Measurements from ENCODE around the gene ARHGAP45.

The ARHGAP45 gene

DNA sequence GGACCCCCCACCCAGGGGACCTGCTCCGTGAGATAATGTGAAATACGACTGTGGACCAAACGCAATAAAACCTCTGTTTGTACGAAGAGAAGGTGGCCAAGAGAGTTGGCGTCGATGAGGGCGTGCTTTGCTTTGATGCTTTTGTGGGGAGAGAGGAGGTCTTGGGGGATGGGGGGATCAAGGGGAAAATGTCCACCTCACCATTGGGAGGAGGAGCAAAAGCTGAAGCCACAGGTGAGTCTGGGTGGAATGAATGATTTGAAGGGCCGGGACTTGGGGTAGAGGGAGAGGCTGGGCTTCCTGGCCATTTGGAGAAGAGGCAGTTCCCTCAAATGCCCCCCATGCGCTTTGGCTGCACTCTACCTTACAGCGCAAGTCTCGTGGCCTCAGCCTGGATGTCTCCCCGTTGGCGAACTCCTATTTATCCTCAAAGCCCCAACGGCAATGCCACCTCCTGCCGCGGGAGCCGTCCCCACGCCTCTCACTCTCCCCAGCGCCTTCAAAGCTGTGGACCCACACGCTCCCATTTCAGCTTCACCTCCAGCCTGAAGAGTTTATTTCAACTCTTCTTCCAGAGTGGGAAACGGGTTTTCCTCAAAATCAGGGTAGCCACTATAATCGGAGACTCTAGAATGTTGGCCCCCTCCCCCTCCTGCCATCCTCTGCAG, 27.9 kb upstream of the ARHGAP45 start:
- no peak for DNase-seq (ENCODE audit: low read depth in 2 of 2)

DNA sequence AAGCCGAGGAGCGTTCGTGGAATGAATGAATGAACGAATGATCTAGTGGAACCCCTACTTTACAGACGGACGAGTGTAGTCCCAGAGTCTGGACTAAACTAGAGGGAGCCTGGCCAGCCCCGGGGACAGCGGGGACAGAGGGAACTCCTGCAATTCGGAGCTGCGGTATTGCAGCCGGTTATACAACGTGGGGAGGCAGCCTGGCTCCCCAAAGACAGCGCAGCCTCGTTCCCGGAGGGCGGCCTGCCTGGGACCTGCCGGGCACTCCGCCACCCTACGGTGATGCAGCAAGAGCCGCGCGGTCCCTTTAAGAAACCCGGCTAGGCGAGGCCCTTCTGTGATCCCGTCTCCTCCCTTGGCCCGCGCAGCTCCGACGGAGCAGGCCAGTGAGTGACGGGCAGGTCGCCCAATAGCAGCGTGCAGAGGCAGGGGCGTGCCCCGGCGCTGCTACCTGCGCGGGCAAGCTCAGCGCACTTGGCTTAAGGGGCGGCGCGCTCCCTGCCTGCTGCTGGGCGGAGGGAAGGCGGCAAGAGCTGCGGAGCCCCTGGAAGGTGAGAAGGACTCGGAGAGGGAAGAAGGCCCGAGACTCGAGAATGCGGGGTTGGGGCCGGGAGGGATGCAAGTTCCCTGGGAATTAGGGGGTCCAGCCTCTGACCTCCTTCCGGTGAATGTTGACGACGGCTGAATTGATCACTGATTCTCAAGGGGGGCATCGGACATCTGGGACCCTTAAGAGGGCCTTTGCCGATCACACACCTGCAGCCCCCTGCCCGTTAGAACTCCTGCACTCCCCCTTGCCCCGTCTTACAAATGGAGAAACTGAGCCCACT, 27.1 kb upstream of the ARHGAP45 start, which contains the start of gene ABCA7:
TSS of gene ABCA7 (plus strand) at position 462 of the 830 bp plus-strand sequence. CDS start 1,255 bp downstream, outside the sequence.
- peak; percentile 99 to 100 for DNase-seq (ENCODE audit: low read depth in 2 of 2)

DNA sequence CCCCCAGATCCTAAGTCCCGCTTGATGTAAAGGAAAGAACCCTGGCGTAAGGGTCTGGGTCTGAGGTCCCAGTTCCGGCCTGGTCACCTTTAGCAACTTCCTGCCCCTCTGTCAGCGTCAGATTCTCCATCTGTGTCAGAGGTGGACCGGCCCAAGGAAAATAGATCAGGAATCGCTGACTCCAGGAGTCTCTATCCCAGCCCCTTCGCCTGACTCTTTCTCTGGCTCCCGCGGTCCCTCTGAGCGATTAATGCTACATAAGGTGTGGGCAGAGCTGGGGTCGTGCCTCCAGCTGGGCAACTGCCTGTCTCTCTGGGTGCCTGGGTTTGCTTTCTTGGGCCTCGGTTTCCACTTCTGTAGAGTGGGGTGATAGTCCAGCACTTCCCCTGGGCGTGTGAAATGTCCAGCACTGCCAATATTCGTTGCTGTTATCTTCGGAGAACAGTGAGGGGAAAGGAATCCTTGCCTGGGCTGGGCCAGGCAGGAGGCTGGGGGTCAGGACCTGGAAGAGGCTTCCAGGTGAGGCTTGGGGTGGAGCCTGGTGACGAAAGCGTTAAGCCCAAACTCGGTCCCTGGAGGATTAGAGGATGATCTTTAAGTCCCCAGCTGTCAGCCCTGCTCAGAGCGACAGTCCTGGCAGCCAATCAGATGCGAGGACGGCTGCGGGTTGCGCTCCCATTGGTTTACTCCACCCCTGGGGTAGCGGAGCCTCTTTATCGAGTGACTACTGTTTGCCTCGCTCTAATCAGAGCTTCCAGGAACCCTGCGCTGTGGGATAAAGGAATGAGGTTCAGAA, 26.3 kb upstream of the ARHGAP45 start:
- peak; percentile 87 to 89 for DNase-seq (ENCODE audit: low read depth in 2 of 2)

DNA sequence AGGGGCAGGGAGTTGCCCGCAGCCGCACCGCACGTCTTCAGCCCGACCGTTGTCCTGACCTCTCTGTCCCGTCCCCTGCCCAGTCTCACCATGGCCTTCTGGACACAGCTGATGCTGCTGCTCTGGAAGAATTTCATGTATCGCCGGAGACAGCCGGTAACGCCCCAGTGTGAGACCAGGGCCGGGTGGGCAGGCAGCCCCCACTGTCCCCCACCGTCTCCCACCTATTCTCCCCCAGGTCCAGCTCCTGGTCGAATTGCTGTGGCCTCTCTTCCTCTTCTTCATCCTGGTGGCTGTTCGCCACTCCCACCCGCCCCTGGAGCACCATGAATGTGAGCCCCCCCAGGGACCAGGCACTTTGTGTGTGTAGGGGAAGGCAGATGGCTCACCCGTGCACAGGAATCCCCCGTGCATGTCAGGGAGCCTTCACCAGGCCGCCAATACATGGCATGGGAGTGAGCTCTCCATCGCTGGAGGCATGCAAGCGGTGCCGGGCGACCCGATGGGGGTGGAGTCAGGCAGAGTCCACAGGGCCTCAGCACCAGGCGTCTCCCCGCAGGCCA, 25.6 kb upstream of the ARHGAP45 start:
- no peak for DNase-seq (ENCODE audit: low read depth in 2 of 2)

DNA sequence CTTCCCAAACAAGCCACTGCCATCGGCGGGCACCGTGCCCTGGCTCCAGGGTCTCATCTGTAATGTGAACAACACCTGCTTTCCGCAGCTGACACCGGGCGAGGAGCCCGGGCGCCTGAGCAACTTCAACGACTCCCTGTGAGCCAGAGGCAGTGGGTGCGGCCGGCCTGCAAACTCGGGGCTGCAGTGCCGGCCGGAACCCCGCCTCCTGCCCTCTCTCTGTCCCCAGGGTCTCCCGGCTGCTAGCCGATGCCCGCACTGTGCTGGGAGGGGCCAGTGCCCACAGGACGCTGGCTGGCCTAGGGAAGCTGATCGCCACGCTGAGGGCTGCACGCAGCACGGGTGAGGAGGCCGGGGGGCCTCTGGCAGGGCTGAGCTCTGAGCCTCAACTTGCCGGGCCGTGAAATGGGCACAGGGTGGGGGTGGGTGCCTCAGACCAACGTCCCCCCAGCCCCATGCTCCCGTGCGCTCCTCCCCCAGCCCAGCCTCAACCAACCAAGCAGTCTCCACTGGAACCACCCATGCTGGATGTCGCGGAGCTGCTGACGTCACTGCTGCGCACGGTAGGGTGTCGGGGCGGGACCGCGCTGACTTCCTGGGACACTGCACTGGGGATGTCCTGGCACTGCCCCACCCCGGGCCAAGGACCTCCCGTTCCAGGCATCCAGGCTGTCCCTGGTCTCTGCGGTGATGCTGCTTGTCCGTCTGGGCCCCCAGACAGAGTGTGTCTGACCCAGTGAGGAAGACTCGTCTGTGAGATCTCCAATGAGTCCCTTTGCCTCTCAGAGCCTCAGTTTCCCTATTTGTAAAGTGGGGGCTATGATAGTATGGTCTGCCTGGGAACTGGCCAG, 24.9 kb upstream of the ARHGAP45 start:
- no peak for DNase-seq (ENCODE audit: low read depth in 2 of 2)

DNA sequence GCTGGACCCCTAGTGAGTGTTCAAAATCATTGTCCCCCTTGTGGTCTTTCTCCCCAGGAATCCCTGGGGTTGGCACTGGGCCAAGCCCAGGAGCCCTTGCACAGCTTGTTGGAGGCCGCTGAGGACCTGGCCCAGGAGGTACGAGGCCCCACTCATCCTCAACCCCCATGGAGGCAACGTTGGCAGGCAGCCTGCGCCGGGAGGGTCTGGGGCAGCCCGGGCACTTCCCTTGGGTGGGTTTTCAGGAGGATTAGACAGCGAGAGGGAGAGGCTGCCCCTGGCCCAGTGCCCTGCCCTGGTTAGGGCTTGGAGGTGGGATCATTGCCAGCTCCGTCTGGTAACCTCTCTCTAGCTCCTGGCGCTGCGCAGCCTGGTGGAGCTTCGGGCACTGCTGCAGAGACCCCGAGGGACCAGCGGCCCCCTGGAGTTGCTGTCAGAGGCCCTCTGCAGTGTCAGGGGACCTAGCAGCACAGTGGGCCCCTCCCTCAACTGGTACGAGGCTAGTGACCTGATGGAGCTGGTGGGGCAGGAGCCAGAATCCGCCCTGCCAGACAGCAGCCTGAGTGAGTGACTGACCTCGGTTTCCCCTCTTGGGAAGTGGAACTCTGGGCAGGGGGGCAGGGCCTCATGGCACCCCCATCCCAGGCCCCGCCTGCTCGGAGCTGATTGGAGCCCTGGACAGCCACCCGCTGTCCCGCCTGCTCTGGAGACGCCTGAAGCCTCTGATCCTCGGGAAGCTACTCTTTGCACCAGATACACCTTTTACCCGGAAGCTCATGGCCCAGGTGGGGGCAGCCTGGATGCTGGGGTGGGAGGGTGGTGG, 24.1 kb upstream of the ARHGAP45 start:
- DNase-seq (ENCODE audit: low read depth in 2 of 2): no peak

DNA sequence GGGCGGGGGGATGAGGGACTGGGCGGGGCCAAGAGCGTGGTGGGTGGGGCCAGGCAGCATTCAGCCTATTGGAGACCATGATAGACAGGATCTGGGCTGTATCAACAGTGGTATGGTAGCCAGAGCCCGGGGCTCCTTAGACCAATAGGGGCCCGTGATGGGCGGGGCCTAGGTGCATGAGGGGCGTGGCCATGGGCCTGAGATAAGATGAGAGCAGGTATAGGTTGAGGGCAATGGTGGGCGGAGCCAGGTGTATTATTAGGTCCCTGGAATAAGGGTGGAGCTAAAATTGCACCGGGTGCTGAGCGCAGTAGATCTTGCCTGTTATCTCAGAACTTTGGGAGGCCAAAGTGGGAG, 21.7 kb upstream of the ARHGAP45 start:
- DNase-seq (ENCODE audit: low read depth in 2 of 2): peak; percentile 70 to 79

DNA sequence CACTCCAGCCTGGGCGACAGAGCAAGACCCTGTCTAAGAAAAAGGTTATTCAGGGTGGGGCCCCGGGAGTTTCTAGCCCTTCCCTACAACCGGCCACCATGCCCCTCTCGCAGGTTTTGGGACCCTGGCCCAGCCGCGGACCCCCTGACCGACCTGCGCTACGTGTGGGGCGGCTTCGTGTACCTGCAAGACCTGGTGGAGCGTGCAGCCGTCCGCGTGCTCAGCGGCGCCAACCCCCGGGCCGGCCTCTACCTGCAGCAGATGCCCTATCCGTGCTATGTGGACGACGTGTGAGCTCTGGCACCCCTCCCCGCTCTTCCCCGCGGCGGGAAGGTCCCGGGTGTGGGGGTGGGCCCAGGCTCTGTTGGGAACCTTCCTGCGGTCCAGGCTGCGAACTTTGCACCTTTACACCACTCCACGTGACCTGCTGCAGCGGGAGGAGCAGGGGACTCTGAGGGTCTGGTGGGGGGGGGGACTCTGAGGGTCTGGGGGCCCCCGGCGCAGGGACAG, 20.8 kb upstream of the ARHGAP45 start:
- DNase-seq (ENCODE audit: low read depth in 2 of 2): no peak

DNA sequence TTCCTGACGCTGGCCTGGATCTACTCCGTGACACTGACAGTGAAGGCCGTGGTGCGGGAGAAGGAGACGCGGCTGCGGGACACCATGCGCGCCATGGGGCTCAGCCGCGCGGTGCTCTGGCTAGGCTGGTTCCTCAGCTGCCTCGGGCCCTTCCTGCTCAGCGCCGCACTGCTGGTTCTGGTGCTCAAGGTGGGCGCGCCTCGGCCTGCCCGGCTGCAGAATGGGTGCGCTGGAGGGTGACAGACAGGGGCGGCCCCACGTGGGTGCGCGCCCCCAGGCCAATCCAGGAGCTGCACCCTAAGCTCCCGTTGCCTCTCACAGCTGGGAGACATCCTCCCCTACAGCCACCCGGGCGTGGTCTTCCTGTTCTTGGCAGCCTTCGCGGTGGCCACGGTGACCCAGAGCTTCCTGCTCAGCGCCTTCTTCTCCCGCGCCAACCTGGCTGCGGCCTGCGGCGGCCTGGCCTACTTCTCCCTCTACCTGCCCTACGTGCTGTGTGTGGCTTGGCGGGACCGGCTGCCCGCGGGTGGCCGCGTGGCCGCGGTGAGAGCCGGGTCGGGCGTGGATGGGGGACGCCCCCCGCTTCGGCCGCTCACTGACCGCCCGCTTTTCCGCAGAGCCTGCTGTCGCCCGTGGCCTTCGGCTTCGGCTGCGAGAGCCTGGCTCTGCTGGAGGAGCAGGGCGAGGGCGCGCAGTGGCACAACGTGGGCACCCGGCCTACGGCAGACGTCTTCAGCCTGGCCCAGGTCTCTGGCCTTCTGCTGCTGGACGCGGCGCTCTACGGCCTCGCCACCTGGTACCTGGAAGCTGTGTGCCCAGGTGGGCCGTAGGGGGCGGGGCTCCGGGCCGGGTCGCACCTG, 19.9 kb upstream of the ARHGAP45 start:
- no peak for DNase-seq (ENCODE audit: low read depth in 2 of 2)

DNA sequence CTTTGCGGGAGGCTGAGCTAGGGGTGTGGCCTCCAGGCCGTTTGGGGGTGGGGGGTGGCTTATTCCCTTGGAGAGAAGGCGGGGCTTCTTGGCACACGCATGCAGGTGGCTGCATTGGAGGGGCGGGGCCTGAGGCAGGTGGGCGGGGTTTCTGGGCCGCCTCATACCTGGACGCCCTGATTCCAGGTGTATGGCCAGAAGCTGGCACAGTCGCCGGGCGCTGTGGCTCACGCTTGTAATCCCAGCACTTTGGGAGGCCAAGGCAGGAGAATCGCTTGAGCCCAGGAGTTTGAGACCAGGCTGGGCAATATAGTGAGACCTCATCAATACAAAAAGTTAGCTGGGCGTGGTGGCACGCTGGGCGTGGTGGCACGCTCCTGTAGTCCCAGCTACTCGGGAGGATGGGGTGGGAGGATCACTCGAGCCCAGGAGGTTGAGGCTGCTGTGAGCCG, 19.2 kb upstream of the ARHGAP45 start:
- DNase-seq (ENCODE audit: low read depth in 2 of 2): no peak

DNA sequence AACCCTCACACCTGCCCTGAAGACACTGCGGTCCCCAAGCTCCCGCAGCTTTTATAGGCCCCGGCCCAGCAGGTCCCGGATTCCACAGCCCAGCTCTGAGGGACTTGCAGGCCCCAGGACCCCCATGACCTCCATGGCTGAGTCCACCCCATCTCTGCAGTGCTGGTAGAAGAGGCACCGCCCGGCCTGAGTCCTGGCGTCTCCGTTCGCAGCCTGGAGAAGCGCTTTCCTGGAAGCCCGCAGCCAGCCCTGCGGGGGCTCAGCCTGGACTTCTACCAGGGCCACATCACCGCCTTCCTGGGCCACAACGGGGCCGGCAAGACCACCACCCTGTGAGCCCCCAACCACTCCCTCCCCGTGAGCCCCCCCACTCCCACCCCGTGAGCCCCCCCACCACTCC, 17.9 kb upstream of the ARHGAP45 start:
- DNase-seq (ENCODE audit: low read depth in 2 of 2): no peak

DNA sequence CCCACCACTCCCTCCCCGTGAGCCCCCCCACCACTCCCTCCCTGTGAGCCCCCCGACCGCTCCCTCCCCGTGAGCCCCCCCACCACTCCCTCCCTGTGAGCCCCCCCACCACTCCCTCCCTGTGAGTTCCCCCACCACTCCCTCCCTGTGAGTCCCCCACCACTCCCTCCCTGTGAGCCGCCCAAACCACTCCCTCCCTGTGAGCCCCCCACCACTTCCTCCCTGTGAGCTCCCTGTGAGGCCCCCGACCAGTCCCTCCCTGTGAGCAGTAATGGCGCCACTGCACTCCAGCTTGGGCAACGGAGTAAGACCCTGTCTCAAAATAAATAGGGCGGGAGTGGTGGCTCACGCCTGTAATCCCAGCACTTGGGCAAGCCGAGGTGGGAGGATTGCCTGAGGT, 17.2 kb upstream of the ARHGAP45 start:
- no peak for DNase-seq (ENCODE audit: low read depth in 2 of 2)

DNA sequence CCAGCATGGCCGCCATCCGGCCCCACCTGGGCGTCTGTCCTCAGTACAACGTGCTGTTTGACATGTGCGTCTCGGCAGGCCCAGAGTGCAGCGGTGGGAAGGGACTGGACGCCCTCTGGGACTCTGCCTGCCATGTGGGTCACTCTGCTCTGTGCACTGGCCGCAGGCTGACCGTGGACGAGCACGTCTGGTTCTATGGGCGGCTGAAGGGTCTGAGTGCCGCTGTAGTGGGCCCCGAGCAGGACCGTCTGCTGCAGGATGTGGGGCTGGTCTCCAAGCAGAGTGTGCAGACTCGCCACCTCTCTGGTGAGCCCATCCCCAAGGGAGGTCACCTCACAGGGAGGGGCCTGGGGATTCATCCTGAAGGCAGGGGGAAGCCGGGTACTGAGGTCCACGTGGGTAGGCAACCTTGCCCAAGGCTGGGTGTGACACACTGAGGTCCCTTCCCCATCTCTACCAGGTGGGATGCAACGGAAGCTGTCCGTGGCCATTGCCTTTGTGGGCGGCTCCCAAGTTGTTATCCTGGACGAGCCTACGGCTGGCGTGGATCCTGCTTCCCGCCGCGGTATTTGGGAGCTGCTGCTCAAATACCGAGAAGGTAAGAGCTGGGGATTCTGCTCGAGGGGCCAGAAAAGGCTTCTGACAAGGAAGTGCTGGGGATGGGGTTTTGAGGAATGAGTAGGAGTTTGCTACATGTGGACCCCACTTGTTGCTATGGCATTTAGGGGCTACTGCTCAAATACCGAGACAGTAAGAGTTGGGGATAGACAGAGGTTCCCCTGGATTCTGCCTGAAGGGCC, 15.8 kb upstream of the ARHGAP45 start:
- no peak for DNase-seq (ENCODE audit: low read depth in 2 of 2)

DNA sequence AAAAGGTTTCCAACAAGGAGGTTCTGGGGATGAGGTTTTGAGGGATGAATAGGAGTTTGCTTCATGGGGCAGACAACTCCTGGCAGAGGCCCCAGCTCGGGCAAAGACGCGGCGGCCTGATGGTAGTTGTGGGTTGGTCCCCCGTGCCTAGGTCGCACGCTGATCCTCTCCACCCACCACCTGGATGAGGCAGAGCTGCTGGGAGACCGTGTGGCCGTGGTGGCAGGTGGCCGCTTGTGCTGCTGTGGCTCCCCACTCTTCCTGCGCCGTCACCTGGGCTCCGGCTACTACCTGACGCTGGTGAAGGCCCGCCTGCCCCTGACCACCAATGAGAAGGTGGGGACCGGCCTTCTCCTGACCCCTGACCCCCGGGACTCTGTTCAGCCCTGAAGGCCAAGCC, 15.2 kb upstream of the ARHGAP45 start:
- DNase-seq (ENCODE audit: low read depth in 2 of 2): no peak

DNA sequence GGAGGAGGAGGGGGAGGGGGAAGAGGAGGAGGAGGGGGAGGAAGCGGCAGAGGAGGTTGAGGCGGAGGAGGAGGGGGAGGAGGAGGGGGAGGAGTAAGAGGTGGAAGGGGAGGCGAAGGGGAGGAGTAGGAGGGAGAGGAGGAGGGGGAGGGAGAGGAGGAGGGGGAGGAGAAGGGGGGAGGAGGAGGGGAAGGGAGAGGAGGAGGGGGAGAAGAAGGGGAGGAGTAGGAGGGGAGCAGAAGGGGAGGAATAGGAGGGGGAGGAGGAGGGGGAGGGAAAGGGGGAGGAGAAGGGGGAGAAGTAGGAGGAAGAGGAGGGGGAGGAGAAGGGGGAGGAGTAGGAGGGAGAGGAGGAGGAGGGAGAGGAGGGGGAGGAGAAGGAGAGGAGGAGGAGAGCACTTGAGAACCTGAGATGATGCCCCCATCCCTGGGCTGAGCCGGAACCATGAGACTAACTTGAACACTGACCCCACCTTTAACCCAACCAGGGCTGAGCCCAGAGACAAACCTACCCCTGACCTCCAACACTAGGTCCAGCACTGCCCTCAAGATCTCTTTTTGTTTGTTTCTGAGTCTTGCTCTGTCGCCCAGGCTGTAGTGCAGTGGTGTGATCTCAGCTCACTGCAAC, 14.5 kb upstream of the ARHGAP45 start:
- no peak for DNase-seq (ENCODE audit: low read depth in 2 of 2)

DNA sequence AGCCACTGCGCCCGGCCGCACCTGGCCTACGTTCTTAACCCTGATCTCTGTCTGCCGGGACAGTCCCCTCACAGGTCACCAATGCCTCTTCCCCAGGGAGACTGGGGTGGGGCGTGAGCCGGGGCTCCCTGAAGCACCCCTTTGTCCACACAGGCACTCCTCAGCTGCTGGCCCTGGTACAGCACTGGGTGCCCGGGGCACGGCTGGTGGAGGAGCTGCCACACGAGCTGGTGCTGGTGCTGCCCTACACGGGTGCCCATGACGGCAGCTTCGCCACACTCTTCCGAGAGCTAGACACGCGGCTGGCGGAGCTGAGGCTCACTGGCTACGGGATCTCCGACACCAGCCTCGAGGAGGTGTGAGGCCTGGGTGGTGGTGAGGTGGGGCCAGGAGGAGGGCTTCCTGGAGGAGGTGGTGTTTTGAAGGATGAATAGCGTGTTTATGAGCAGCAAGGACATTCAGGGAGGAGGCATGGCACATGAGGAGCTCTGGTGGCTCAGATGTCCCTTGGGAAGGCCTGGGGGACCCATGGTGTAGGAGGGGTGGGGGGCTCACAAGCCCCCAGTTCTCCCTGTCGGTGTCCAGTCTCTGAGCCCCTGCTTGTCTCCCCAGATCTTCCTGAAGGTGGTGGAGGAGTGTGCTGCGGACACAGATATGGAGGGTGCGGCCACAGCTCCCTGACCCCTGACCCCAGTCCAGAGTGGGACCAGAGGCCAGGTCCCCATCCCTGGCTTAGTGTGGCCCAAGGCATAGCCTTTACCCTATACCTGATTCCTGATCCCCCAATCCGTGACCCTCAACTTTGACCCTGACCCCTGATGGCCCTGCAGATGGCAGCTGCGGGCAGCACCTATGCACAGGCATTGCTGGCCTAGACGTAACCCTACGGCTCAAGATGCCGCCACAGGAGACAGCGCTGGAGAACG, 13.5 kb upstream of the ARHGAP45 start:
- no peak for DNase-seq (ENCODE audit: low read depth in 2 of 2)

All from stimulated activated CD8-positive, alpha-beta memory T cell treated with anti-CD3 and anti-CD28 coated beads, Interleukin-15, amount 100 ng/mL, for 48 hours (primary cell).